PC-9 (cell line): ENCODE results near the gene ZNF792.

Experiments
- EZH2 ChIP-seq: fragments of 200-600 bp; sonication (generic); IDR thresholded peaks from 2 replicates; pipeline ENCODE4 v1.8.0; 2017; ENCODE audit warnings: antibody characterized with exemption, low read depth
- TF ChIP-seq, protein P1 (sequence below): fragments of 200-600 bp; sonication (generic); conservative IDR thresholded peaks from 2 replicates; pipeline ENCODE4 v1.6.1; 2017; ENCODE audit warnings: mixed run types, antibody characterized with exemption, mild to moderate bottlenecking, moderate library complexity

DNA sequence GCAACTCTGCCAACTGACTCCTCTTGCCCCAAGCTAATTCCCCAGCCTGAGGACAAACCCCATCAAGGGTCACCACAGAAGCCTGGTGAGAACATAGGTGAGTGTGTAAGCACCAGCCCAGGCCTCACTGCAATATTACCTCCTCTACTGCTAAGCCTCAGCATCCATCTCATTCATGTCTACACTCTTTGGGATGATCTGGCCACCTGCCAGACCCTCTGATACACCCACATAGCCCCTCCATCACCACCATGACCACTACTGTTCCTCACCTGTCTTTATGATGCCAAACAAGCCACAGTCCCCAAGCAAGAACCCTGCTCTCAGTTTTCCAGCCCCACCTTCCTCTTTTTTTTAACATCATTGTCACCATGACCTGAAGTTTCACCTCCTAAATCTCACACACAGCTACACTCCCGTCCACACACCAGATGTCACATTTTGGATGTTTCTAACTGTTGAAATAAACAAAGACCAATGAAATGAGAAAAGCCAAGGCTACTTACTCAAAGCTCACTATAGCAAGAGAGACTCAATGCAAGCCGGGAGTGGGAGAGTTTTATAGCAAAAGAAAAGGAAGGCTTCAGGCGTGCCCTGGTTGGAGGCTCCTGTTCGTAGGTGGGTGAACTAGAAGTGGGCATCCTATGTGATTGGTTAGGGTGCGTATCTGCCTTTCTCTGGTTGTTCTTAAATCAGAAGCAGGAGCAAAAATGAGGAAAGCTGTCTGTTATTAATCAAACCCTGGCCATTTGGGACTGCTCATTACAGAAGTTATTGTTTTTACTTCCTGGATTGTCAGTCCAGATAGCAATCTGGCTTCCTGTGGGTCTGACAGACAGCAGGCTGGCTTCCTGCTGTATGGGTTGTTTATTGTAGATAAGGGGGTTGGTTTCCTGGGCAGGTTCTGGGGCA, 2.0 kb downstream of the ZNF792 start:
- no peak for TF ChIP-seq EZH2
- TF ChIP-seq, protein P1, sequence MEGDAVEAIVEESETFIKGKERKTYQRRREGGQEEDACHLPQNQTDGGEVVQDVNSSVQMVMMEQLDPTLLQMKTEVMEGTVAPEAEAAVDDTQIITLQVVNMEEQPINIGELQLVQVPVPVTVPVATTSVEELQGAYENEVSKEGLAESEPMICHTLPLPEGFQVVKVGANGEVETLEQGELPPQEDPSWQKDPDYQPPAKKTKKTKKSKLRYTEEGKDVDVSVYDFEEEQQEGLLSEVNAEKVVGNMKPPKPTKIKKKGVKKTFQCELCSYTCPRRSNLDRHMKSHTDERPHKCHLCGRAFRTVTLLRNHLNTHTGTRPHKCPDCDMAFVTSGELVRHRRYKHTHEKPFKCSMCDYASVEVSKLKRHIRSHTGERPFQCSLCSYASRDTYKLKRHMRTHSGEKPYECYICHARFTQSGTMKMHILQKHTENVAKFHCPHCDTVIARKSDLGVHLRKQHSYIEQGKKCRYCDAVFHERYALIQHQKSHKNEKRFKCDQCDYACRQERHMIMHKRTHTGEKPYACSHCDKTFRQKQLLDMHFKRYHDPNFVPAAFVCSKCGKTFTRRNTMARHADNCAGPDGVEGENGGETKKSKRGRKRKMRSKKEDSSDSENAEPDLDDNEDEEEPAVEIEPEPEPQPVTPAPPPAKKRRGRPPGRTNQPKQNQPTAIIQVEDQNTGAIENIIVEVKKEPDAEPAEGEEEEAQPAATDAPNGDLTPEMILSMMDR = no peak
